HG03039 (cell line): ENCODE measurements around the gene POTEH.
"Not testable (repeated sequence)": the region's sequence is repeated elsewhere in the genome, so short reads cannot be mapped to it uniquely, and the experiment has no call there.

Experiments
- ATAC-seq: cut with Tn5 transposase; IDR thresholded peaks from one replicate; pipeline ENCODE4 v1.9.1; 2021; ENCODE audit warnings: mild to moderate bottlenecking, moderate library complexity; ENCODE audit not compliant: unreplicated experiment

The POTEH gene

DNA sequence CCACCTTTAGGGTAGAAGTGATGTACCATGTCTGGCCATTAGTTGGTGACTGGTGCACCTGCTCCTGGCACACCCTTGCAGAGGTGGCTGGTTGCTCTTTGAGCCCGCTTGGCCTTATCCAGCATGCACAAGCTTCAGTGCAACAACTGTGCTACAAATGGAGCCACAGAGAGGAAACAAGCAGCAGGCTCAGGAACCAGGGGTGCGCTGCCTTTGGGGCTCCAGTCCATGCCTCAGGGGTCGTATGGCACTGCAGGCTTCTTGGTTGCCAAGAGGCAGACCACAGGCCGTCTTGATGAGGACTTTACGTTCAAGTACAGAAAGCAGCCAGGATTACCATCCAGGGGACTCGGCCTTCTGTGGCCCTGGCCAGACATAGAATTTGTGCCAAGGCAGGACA lies 44.6 kb downstream of the POTEH start:
- ATAC-seq, result not testable (repeated sequence)

DNA sequence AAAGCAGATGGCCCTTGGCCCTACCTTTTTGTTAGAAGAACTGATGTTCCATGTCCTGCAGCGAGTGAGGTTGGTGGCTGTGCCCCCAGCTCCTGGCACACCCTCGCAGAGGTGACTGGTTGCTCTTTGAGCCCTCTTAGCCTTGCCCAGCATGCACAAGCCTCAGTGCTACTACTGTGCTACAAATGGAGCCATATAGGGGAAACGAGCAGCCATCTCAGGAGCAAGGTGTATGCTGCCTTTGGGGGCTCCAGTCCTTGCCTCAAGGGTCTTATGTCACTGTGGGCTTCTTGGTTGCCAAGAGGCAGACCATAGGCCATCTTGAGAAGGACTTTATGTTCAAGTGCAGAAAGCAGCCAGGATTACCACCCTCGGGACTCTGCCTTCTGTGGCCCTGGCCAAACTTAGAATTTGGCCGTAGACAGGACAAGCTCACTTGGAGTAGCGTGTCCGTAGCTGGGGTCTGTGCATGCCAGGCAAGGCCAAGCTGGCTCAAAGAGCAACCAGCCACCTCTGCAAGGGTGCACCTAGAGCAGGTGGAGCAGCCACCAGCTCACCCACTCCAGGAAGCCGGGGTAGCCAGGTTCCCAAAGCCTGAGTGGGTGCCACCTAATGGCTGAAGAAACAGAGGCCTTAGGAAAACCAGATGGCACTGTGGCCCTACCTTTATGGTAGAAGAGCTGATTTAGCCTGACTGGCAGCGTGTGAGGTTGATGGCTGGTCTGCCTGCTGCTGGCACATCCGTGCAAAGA lies 48.5 kb downstream of the POTEH start:
- ATAC-seq, result not testable (repeated sequence)

DNA sequence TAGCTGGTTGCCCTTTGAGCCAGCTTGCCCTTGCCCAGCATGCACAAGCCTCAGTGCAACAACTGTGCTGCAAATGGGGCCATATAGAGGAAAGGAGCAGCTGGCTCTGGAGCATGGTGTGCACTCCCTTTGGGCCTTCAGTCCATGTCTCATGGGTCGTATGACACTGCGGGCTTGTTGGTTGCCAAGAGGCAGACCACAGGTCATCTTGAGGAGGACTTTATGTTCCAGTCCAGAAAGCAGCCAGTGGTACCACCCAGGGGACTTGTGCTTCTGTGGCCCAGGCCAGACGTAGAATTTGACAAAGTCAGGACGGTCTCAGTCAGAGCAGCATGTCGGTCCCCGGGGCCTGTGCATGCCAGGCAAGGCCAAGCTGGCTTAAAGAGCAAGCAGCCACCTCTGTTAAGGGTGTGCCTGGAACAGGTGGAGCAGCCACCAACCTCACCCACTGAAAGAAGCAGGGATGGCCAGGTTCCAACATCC lies 49.1 kb downstream of the POTEH start:
- not testable (repeated sequence) for ATAC-seq

DNA sequence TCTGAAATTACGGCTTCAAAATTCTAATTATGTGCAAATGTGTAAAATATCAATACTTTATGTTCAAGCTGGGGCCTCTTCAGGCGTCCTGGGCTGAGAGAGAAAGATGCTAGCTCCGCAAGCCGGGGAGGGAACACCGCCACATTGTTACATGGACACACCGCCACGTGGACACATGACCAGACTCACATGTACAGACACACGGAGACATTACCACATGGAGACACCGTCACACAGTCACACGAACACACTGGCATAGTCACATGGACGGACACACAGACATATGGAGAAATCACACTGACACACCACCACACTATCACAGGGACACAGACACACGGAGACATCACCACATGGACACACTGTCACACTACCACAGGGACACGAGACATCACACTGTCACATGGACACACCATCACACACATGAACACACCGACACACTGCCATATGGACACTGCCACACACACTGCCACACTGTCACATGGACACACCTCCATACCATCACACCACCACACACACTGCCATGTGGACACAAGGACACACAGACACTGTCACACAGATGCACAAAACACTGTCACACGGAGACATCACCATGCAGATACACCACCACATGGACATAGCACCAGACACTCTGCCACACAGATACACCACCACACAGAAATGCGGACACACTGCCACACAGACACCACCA lies 58.0 kb downstream of the POTEH start:
- ATAC-seq, result not testable (repeated sequence)

DNA sequence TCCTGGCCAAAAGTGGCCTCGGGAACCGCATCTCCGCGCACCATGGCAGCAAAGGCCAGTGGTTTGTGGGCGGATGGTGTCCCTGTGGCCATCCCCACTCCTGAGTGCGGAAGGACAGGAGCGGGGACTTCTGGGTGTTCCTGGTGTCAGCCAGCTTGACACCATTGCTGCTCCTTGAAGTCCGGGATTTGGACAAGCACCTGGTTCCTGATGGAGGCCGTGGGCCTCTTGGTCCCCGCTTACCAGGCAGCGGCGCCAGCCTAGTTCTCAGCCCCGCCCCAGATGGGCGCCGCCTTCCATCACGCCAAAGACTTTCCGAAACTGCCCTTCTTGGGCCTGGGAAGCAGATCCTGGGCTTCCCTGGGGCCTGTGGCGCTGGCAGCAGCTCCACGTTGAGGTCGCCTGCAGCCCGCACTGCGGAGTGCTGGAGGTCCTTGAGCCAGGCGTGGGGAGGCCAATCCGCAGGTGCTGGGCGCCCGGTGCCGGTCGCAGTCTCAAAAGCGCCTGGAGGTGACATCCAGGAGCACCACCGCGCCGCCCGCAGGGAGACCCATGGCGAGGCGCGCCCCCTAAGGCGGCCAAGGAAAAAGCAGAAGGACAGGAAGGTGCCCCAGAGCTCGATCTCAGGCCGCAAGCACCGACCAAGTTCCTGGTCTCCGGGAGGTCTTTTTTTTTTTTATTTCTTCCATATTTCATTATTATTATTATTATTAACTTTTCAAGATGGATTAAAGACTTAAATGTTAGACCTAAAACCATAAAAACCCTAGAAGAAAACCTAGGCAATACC lies 59.5 kb downstream of the POTEH start:
- ATAC-seq, result not testable (repeated sequence)

DNA sequence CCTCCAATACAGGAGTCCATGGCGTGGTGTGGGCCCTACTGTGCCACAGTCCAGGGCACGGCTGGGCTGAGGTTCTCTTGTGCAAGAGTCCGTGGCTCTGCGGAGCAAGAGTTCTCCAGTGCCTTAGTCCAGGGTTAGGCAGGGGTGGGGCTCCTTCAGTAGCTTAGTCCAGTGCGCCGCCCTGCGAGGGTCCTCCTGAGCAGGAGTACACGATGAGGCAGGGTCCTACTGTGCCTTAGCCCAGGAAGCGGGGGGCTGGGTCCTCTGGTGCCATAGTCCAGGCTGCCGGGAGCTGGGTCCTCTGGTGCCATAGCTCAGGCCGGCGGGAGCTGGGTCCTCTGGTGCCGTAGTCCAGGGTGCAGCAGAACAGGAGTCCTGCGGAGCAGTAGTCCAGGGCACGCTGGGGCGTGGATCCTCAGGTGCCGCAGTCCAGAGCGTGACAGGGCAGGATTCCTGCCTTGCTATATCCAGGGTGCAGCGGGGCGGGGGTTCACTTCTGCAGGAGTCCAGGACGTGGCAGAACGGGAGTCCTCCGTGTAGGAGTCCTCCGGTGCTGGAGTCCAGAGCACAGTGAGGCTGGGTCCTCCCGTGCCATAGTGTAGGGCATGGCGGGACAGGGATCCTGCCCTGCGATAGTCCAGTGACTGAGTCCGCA lies 69.7 kb downstream of the POTEH start:
- not testable (repeated sequence) for ATAC-seq

DNA sequence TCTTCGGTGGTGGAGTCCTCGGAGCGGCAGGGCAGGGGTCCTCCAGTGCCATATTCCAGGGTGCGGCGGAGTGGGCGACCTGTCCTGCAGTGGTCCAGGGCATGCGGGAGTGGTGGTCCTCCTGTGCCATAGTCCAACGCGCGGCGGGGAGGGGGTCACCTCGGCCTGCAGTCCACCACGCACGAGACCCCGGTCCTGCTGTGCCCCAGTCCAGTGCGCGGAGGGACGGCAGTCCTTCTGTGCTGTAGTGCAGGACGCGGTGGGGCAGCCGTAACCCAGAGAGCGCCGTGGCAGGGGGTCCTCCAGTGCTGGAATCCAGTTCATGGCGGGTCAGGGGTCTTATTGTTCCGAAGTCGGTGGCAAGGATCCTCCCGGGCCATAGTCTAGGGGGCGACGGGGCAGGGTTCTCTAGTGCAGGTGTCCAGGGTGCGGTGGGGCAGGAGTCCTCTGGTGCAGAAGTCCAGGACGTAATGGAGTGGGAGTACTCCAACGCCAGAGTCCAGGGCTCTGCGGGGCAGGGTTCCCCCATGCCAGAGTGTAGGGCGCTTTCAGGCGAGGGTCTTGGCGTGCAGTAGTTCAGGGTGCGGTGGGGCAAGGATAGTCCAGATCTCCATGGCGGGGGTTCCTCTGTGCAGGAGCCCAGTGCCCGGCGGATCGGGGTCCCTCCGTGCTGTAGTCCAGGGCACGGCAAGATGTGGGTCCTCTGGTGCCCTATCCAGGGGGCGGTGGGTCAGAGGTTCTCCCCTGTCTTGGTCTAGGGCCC lies 70.7 kb downstream of the POTEH start:
- not testable (repeated sequence) for ATAC-seq

DNA sequence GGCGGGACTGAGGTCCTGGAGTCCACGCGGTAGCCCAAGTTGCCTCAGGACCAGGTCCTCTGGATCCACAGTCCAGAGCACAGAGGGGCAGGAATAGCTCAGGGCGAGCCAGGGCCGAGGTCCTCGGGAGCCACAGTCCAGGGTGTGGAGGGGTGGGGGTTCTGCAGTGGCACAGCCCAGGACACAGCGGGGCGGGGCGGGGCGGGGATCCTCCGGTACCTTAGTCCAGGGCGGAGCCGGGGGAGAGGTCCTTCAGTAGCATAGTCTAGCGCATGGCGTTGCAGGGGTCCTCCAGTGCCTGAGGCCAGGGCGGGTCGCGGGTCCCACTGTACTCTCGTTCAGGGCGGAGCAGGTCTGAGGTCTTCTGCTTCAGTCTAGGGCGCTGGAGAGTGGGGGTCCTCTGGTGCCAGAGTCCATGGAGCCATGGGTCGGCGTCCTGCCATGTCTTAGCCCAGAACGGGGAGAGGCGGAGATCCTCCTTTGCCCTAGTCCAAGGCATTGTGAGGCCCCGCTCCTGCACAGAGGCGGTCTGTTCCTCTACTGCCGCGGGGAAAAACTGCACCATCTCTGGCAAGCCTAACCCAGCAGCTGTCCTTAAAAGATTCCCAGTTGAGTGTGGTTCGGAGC lies 71.4 kb downstream of the POTEH start:
- ATAC-seq, result not testable (repeated sequence)

DNA sequence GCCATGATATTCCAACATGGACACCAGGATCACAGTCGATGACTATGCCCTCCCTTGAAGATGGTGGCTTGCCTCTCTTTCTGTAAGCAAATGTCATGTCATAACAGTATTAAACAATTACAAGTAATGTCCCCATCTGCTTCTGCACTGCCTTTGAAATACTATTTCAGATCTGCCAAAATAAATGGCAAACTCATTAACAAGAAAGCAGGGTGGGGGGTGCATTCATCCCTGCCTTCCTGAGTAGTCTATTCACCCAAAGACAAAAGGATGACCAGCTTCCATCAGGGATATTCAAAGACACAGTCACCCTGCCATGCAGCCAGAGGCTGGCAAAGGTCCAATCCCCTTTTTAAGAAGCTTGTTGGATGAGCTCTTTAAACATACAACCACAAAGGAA lies 73.7 kb downstream of the POTEH start:
- not testable (repeated sequence) for ATAC-seq
